Measurements from ENCODE around the gene USP6NL.

DNA sequence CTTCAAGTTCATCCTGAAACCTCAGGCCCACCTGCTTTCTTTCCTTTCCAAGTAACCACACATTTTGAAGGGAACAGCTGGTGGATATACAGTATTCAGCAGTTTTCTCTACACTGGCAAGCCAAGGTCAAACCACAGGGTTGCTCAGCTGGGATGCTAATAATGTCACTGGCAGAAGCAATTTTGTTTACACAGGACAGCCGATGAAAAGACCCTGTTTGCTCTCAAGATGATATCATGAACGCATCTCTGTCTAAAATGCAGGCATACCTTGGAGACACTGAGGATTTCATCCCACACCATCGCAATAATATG, 186.2 kb downstream of the USP6NL start:
- TF ChIP-seq, protein P1, sequence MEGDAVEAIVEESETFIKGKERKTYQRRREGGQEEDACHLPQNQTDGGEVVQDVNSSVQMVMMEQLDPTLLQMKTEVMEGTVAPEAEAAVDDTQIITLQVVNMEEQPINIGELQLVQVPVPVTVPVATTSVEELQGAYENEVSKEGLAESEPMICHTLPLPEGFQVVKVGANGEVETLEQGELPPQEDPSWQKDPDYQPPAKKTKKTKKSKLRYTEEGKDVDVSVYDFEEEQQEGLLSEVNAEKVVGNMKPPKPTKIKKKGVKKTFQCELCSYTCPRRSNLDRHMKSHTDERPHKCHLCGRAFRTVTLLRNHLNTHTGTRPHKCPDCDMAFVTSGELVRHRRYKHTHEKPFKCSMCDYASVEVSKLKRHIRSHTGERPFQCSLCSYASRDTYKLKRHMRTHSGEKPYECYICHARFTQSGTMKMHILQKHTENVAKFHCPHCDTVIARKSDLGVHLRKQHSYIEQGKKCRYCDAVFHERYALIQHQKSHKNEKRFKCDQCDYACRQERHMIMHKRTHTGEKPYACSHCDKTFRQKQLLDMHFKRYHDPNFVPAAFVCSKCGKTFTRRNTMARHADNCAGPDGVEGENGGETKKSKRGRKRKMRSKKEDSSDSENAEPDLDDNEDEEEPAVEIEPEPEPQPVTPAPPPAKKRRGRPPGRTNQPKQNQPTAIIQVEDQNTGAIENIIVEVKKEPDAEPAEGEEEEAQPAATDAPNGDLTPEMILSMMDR (IDR thresholded peaks at IDR 0.05) = no peak
- TF ChIP-seq POLR2A (IDR thresholded peaks at IDR 0.05) = no peak
